Cardiac muscle cell (in vitro differentiated cells and primary cell): Measurements from ENCODE around the gene MYH15. TPM values are rescaled to one million over a fixed set of nuclear protein-coding genes. Genes with fewer than 3 reads are reported as not detected.
A peak's percentile ranks its signal among the peaks of the same experiment; 100 is the strongest.

Experiments used
- DNase-seq, 2 donors: peaks; one replicate each; pipeline versions ENCODE4 v3.0.0 to v3.0.0-alpha.2; 2010 to 2017; ENCODE audit warnings: low read depth in 1 of 2, low spot score in 1 of 2
- H3K27ac ChIP-seq: fragments of 200-600 bp; sonication (generic); 2 replicates; pipeline ENCODE4 v1.5.1; 2016
- H3K27me3 ChIP-seq: fragments of 200-600 bp; sonication (generic); 2 replicates; pipeline ENCODE4 v1.6.0; 2016; ENCODE audit warnings: control low read depth
- H3K36me3 ChIP-seq: fragments of 200-600 bp; sonication (generic); 2 replicates; pipeline ENCODE4 v1.5.1; 2016; ENCODE audit warnings: control low read depth
- H3K4me1 ChIP-seq: fragments of 200-600 bp; sonication (generic); 2 replicates; pipeline ENCODE4 v1.8.1; 2017; ENCODE audit warnings: low read depth, mild to moderate bottlenecking, mixed run types
- H3K4me3 ChIP-seq: fragments of 200-600 bp; sonication (generic); 2 replicates; pipeline ENCODE4 v1.5.1; 2016; ENCODE audit warnings: mild to moderate bottlenecking
- H3K9me3 ChIP-seq: fragments of 200-600 bp; sonication (generic); 2 replicates; pipeline ENCODE4 v1.5.1; 2017; ENCODE audit warnings: low read depth, mild to moderate bottlenecking, control low read depth
- CTCF ChIP-seq: IDR thresholded peaks from 2 replicates; pipeline ENCODE4 v1.5.1; 2012; ENCODE audit warnings: low read depth, mild to moderate bottlenecking, low read length
- polyA plus RNA-seq: library from polyadenylated mRNA; unstranded; fragments of >200 nt; fragmentation: Nextera tagmentation; extraction: Ambion mirVana; gene quantifications from 2 replicates; pipeline ENCODE4 v1.2.1, GENCODE V29; 2016
- total RNA-seq: library from RNA; depleted of rRNA; stranded (reverse); fragments of >200 nt; gene quantifications from 2 replicates; pipeline ENCODE4 v1.2.3, GENCODE V29; 2016

The MYH15 gene
- total and polyA plus RNA-seq, 2 experiments from 2014 or later, result 0.24 to 0.55 TPM

- no peak for DNase-seq
Measured at GRCh38 chr3:108493862-108494261, 16.5 kb downstream of the MYH15 start.

GRCh38 chr3:108491456-108491855 is 18.9 kb downstream of the MYH15 start:
- DNase-seq, result no peak
- TF ChIP-seq CTCF, result no peak
- no peak overlapping the region for H3K4me3 ChIP-seq

More at GRCh38 chr3:108493862-108494261, 16.5 kb downstream of the MYH15 start:
- Histone ChIP-seq H3K27me3 (no peaks in the 10 kb centered on the region), H3K4me1 (no peaks in the 10 kb centered on the region), H3K36me3 (no peaks in the 10 kb centered on the region), H3K4me3 (no peak overlapping the region), H3K9me3 (no peaks in the 10 kb centered on the region), H3K27ac (no peak overlapping the region)
- TF ChIP-seq CTCF, result no peak

GRCh38 chr3:108489776-108490175 is 20.6 kb downstream of the MYH15 start:
- peak; percentile 71 for TF ChIP-seq CTCF
- DNase-seq, result peak; percentile 57 to 70
- no peak overlapping the region for H3K4me3 ChIP-seq
- H3K27ac ChIP-seq, result no peak overlapping the region
- peaks cover 11% of the 10 kb centered on the region for H3K4me1 ChIP-seq
- no peaks in the 10 kb centered on the region for H3K36me3 ChIP-seq
- no peaks in the 10 kb centered on the region for H3K9me3 ChIP-seq
- H3K27me3 ChIP-seq, result no peaks in the 10 kb centered on the region

More at GRCh38 chr3:108491456-108491855, 18.9 kb downstream of the MYH15 start:
- no peak overlapping the region for H3K27ac ChIP-seq
- H3K27me3 ChIP-seq, result no peaks in the 10 kb centered on the region
- no peaks in the 10 kb centered on the region for H3K36me3 ChIP-seq
- H3K9me3 ChIP-seq, result no peaks in the 10 kb centered on the region
- H3K4me1 ChIP-seq, result peaks cover 9% of the 10 kb centered on the region

- H3K4me1 ChIP-seq, result peaks cover 11% of the 10 kb centered on the region
- TF ChIP-seq CTCF, result no peak
- no peaks in the 10 kb centered on the region for H3K27me3 ChIP-seq
- DNase-seq, result peak in 1 of 2 donors; percentile 71
- no peaks in the 10 kb centered on the region for H3K36me3 ChIP-seq
- no peak overlapping the region for H3K27ac ChIP-seq
- no peaks in the 10 kb centered on the region for H3K9me3 ChIP-seq
- no peak overlapping the region for H3K4me3 ChIP-seq
Measured at GRCh38 chr3:108488631-108489030, 21.8 kb downstream of the MYH15 start.

- no peaks in the 10 kb centered on the region for H3K36me3 ChIP-seq
- TF ChIP-seq CTCF, result no peak
Measured at GRCh38 chr3:108487439-108487838, 23.0 kb downstream of the MYH15 start.

GRCh38 chr3:108486941-108487340 is 23.5 kb downstream of the MYH15 start:
- Histone ChIP-seq H3K27me3 (no peaks in the 10 kb centered on the region), H3K27ac (no peak overlapping the region), H3K9me3 (no peaks in the 10 kb centered on the region), H3K4me1 (peaks cover 11% of the 10 kb centered on the region), H3K4me3 (no peak overlapping the region), H3K36me3 (no peaks in the 10 kb centered on the region)
- no peak for TF ChIP-seq CTCF
- peak; percentile 59 to 65 for DNase-seq

More at GRCh38 chr3:108487439-108487838, 23.0 kb downstream of the MYH15 start:
- Histone ChIP-seq H3K27ac (no peak overlapping the region), H3K27me3 (no peaks in the 10 kb centered on the region), H3K9me3 (no peaks in the 10 kb centered on the region), H3K4me3 (no peak overlapping the region), H3K4me1 (peaks cover 11% of the 10 kb centered on the region)
- DNase-seq, result no peak
